NCI-H524 (cell line): ENCODE results near the gene PPARGC1A.

Experiments
- DNase-seq, 2 experiments: peaks; one replicate each; lab custom pipeline; 2025; lab: John Stamatoyannopoulos, UW

The PPARGC1A gene

GRCh38 chr4:23773884-23774636, 115.8 kb downstream of the PPARGC1A start:
- no peak for DNase-seq

GRCh38 chr4:23770011-23770410, 119.8 kb downstream of the PPARGC1A start:
- DNase-seq, result no peak

- DNase-seq, result no peak
Measured at GRCh38 chr4:23769406-23769805, 120.4 kb downstream of the PPARGC1A start.

GRCh38 chr4:23768541-23768940, 121.3 kb downstream of the PPARGC1A start:
- peak in 1 of 2 experiments; percentile 68 for DNase-seq

GRCh38 chr4:23766344-23766743, 123.5 kb downstream of the PPARGC1A start:
- DNase-seq, result no peak

GRCh38 chr4:23763559-23763958, 126.3 kb downstream of the PPARGC1A start:
- no peak for DNase-seq

- DNase-seq, result no peak
Measured at GRCh38 chr4:23762551-23762950, 127.3 kb downstream of the PPARGC1A start.

- DNase-seq, result no peak
Measured at GRCh38 chr4:23759066-23759465, 130.8 kb downstream of the PPARGC1A start.

- no peak for DNase-seq
Measured at GRCh38 chr4:23754688-23755087, 135.2 kb downstream of the PPARGC1A start.

- peak in 1 of 2 experiments; percentile 67 for DNase-seq
Measured at GRCh38 chr4:23750125-23750524, 139.7 kb downstream of the PPARGC1A start.

GRCh38 chr4:23747281-23747735, 142.5 kb downstream of the PPARGC1A start:
- no peak for DNase-seq

- DNase-seq, result no peak
Measured at GRCh38 chr4:23746672-23747071, 143.2 kb downstream of the PPARGC1A start.

- no peak for DNase-seq
Measured at GRCh38 chr4:23746027-23746426, 143.8 kb downstream of the PPARGC1A start.

GRCh38 chr4:23745377-23745776, 144.5 kb downstream of the PPARGC1A start:
- no peak for DNase-seq
